A172 (cell line): ENCODE results near the gene NPAS1. TPM values are rescaled to one million over a fixed set of nuclear protein-coding genes. Genes with fewer than 3 reads are reported as not detected.

Source experiments
- DNase-seq: peaks from one replicate; pipeline ENCODE4 v3.0.0-alpha.2; 2015; ENCODE audit warnings: low spot score
- total RNA-seq: library from RNA; depleted of rRNA; stranded (reverse); fragments of >200 nt; shearing (Covaris generic); gene quantifications from 2 replicates; pipeline ENCODE4 v1.2.3, GENCODE V29; 2014

NPAS1 gene
- total RNA-seq, 1 experiment from 2014 or later = 0.22 TPM

GRCh38 chr19:47020132-47020805, 632 bp downstream of the NPAS1 start:
- DNase-seq = no peak

- DNase-seq = no peak
Observed at GRCh38 chr19:47020992-47021496, 1.4 kb downstream of the NPAS1 start.

DNA sequence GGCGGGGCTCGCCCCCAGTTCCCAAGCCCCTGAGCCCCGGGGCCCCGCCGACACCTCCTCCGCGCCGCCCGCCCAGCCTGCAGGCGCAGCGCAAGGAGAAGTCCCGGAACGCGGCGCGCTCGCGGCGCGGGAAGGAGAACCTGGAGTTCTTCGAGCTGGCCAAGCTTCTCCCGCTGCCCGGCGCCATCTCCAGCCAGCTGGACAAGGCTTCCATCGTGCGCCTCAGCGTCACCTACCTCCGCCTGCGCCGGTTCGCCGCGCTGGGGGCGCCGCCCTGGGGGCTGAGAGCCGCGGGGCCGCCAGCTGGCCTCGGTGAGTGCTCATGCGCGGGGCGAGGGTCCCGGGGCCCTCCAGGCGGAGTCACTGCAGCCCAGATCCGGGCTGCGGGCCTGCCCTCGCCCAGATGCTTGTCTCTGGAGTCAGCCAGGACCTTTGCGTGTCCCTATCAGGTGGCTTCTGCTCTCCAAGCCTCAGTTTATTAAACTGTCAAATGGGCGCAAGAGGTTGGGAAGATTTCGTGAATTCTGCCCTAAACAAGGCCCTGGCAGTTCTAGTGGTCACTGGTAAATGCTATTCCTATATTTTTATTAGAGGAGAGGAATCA, 2.0 kb downstream of the NPAS1 start:
- DNase-seq = no peak

GRCh38 chr19:47022140-47022536, 2.5 kb downstream of the NPAS1 start:
- no peak for DNase-seq

DNA sequence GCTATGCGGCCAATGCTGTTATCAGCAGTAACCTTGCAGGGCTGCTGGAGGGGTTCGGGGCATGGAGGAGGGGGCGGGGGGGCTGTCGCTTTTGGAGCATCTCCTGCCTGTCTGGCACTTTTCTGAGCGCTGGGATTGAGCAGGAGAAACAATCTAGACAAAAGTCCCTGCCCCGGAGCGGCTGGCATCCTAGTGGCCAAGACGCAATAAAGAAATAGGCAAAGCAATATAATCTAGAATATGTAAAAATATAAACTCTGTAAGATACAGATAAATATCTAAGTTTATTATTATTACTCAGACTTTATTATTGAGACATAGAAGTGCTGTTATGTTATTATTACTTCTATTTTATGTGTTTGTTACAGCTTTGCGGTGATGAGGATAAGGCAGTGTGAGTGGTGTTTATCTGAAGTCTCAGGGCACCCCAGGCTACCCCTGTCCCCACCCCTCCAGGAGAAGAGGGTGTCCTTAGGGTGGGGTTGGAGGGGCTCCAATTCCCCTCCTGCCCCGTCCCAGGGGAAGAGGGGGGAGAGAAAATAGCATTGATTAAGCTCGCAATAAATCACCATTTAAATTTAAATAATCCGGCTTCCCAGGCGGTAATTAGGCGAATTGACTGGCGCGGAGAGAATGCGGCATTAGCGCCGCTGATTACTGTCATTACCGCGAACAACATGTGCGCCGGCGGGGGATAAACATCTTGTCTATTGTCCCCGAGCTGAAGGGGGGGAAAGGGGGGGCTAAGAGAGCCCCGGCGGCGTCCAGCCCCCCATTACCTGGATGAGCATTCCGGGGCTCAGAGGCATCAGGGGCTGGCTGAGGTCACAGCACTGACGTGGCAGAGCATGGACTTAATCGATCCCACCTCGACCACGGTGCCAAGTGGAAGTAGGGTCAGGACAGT, 3.2 kb downstream of the NPAS1 start:
- DNase-seq = no peak

- DNase-seq = no peak
Observed at GRCh38 chr19:47023448-47023794, 3.8 kb downstream of the NPAS1 start.

- no peak for DNase-seq
Observed at GRCh38 chr19:47024502-47024901, 4.9 kb downstream of the NPAS1 start.

DNA sequence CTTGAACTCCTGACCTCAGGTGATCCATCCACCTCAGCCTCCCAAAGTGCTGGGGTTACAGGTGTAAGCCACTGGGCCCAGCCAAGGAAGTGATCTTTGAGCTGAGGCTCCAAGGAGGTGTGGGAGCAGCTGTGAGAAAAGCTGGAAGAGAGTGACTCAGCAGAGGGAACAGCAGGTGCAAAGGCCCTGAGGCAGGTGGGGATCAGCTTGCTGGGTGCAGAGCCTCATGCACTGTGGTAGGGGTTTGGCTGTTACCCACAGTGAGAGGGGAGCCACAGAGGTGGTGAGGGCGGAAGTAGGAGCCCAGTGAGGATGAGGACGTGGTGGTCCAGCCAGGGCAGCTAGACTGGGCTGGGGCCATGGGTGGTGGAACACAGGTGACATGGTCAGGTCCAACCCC, 6.5 kb downstream of the NPAS1 start:
- DNase-seq = no peak

GRCh38 chr19:47026889-47027288, 7.3 kb downstream of the NPAS1 start:
- DNase-seq = no peak

- DNase-seq = no peak
Observed at GRCh38 chr19:47027586-47028088, 8.0 kb downstream of the NPAS1 start.

DNA sequence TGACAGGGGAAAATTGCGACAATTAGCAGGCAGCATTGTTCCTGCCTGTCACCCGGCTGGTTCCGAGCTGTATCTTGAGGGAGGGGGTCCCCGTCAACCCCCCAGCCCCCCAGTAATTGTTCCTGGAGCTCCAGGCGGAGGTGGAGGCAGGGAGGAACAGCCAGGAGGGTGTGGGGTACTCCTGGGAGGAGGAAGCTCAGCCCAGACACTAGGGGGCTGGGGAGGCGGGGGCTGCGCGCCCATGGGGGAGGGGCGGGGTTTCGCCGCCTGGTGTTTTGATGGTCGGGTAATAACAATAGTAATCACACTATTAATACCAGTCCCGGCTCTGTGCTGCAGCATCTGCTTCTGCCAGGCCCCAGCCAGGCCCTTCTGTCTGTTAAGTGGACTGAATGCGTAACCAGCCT, 8.6 kb downstream of the NPAS1 start:
- no peak for DNase-seq

DNA sequence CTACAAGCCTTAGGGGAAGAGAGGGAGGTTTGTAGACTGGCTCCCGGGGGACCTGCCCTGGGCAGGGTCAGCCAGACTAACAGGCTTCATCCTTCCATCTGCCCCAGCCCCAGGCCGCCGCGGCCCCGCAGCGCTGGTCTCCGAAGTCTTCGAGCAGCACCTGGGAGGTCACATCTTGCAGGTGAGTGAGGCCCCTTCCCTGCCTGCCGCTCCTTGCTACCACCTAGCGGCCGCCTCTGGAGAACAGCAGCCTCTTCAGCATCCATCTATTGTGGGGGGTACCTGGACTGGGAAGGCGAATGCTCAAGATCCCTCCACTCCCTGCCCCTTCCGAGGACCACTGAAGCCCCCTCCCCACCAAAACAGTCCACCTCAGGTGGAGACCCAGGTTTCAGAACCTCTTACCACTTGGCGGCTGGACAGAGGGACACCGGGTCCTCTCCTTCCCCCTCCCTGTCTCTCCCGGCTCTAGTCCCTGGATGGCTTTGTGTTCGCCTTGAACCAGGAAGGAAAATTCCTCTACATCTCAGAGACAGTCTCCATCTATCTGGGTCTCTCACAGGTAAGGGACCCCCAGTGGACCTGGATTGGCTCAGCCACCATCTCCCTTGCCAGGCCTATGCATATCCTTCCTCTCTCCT, 12.7 kb downstream of the NPAS1 start:
- no peak for DNase-seq

DNA sequence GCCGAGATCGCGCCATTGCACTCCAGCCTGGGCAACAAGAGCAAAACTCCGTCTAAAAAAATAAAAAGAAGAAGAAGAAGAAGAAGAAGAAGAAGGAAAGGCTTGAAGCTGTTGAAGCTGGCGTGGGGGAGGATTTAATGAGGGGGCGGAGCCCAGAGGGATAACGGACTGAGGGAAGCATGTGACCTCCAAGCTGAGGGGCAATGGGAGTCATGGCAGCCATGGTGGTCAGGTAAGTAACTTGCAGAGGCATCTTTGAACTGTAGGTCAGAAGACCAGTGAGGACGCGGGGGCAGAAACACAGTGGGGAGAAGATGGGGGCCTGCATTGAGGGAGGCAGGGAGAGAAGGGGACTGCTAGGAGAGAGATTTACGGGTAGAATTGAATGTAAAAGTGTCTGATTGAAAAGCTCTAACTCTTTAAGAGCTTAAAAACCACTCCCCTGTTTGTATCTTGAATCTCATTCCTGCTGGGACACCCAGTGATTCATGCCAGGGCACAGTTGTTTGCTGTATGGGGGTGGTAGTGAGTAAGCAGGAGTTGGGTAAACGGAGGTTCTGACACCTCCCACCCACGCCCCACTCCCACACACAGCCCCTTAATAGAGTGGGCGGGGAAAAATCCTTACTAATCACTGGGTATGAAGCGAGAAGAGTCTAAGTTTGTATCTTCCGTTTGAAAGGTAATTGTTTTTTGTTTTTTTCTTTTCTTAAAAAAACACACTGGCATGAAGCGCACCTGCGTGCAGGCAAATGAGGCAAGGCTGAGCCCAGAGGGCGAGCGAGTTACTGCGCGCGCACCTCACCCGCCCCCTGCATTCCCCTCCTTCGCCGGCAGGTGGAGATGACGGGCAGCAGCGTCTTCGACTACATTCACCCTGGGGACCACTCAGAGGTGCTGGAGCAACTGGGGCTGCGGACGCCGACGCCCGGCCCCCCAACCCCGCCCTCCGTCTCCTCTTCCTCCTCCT, 15.8 kb downstream of the NPAS1 start:
- peak; percentile 68 for DNase-seq

- no peak for DNase-seq
Observed at GRCh38 chr19:47036097-47036651, 16.5 kb downstream of the NPAS1 start.

DNA sequence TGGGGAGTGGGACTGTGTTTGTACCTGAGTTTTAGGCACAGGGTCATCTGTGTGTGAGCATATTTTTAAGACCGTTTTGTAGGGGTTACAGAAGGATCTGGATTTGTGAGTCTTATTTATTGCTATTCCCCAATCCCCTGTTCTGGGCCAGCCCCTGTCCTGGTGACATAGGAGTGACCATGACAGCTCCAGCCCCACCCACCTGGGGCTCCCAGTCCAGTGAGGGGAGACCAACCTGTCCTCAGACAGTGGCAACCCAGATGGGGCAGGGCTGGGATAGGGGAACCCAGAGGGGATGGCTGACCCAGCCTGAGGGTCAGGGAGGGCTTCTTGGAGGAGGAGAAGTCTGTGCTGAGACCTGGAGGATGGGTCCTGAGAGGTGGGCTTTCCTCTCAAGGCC, 18.1 kb downstream of the NPAS1 start:
- DNase-seq = no peak

DNA sequence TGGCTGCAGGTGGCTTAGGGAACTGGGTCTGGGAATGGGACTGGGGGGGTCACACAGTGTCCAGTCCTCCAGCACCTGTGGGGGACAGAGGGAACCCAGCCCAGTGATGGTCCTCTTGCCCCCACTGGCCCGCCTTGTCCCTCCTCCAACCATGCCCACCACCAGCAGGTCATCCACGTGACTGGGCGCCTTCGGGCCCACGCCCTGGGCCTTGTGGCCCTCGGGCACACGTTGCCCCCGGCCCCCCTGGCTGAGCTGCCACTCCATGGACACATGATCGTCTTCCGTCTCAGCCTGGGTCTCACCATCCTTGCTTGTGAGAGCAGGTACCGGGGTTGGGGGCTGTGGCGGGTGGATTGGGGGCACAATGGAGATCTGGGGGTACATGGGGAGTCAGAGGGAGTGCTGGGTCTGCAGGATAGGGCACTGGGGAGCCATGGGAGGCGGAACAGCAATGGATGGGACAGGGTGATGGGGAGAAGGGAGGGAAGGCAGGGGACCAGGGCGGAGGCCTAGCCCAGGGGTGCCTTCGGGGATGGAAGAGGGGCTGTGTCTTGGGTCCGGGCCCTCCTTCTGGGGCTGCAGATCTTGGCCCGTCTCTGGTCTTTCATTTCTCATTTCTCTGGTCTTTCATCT, 19.7 kb downstream of the NPAS1 start:
- DNase-seq = no peak

- no peak for DNase-seq
Observed at GRCh38 chr19:47040869-47041268, 21.2 kb downstream of the NPAS1 start.

GRCh38 chr19:47044946-47045866, 25.6 kb downstream of the NPAS1 start:
- DNase-seq = no peak
